Stimulated activated memory B cell treated with anti-CD40 and anti-IgM and Interleukin-4, amounts not matched to agents 10 μg/mL and 1 μg/mL and 100 μg/mL, for 72 hours (primary cell): Measurements from ENCODE around the gene TUBGCP6.

Experiments
- ATAC-seq: fragments of 150-1000 bp; cut with Tn5 transposase; 2 replicates; pipeline ENCODE4 v1.10.0; 2021
- H3K27ac Mint-ChIP-seq: one replicate; pipeline ENCODE4 v1.8.0; 2022; ENCODE audit warnings: mild to moderate bottlenecking, mixed read lengths
- H3K27me3 Mint-ChIP-seq: one replicate; pipeline ENCODE4 v1.8.0; 2022; ENCODE audit warnings: mixed read lengths
- H3K36me3 Mint-ChIP-seq: one replicate; pipeline ENCODE4 v1.8.0; 2022; ENCODE audit warnings: mixed read lengths
- H3K4me1 Mint-ChIP-seq: one replicate; pipeline ENCODE4 v1.8.0; 2022; ENCODE audit warnings: mixed read lengths
- H3K4me3 Mint-ChIP-seq: one replicate; pipeline ENCODE4 v1.8.0; 2022; ENCODE audit warnings: mild to moderate bottlenecking, moderate library complexity, mixed read lengths
- H3K9me3 Mint-ChIP-seq: one replicate; pipeline ENCODE4 v1.8.0; 2022; ENCODE audit warnings: mixed read lengths

Gene TUBGCP6

DNA sequence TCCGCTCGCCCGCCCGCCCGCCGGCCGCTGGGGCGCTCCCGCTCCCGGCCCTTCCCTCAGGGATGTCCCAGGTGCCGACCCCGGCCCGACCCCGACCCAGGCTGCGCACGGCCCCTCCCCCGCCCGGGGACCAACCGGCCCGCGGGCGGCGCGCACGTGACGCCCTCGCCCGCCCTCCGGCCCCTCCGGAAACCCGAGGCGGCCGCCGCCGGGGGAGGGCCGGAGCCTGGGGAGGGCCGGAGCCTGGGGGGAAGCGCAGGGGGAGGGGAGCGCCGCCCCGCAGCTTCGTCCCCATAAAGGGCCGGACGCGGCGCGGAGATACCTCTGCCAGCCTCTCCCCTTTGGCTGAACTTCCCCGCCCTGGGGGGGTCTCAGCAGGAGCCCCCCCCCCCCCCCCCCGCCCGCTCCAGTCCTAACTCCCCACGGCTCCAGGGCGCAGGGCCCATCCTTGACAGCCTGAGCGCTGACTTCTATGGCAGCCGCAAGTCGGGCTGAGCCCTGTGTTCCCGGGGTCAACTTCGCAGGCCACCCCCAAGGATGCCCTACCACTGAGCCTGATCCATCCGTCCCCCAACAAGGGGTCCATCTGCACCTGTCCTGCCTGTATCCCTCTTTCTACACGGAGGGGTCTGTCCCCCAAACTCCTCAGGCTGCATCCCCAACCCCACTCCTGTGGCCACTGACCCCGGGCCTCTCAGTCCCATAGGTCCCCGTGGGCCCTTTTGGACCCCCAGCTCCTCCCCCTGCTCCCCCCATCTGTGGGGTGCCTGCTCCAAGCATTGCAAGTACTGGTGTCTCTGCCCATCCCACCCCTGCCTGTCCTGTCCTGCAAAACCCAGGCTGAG lies 17.0 kb upstream of the TUBGCP6 start, which contains the start of gene MAPK12:
Gene MAPK12 (minus strand): TSS at position 69 of the 845 bp plus-strand sequence. CDS start 174 bp downstream, outside the sequence.
- peak within 1 kb of the TSS; percentile 53 for H3K27ac Mint-ChIP-seq
- no peaks in the 10 kb centered on the region for H3K9me3 Mint-ChIP-seq
- peak within 1 kb of the TSS; percentile 66 for H3K4me3 Mint-ChIP-seq
- peaks cover 55% of the 10 kb centered on the region for H3K27me3 Mint-ChIP-seq
- H3K36me3 Mint-ChIP-seq: no peaks in the 10 kb centered on the region
- peak; percentile 31 for ATAC-seq
- peaks cover 37% of the 10 kb centered on the region for H3K4me1 Mint-ChIP-seq

DNA sequence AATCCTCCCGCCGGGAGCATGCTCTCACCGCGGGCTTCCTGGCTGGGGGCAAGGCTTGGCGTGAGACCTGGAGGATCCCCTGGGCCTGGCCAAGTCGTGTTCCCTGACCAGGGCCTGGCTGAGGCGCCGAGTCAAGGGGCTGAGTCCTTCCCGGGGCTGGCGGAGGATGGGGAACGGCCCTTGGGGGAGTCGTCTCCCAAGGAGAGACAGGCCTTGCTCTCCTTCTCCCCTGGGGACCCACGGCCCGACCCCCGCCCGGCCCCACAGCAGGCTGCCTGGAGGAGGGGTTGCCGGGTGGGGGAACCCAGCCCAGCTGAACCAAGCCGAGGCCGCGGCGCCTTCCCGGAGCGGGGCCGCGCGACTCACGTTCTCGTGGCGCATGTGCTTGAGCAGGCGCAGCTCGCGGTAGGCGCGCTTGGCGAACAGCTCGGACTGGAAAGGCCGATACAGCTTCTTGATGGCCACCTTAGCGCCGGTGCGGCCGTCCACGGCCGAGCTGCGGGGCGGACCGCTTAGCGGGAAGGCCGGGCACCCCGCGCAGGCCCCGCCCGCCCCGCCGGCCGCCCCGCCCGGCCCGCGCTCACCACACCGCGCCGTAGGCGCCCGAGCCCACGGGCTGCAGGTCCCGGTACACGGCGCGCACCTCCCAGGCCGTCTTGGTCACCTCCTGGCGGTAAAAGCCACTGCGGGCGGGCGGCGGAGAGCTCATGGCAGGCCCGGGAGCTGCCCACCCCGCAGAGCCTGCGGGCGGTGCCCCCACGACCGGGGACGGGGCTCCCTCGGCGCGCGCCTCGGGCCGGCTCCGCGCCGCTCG lies 16.2 kb upstream of the TUBGCP6 start:
- peak overlapping the region; percentile 59 for H3K4me3 Mint-ChIP-seq
- peak; percentile 37 for ATAC-seq
- H3K36me3 Mint-ChIP-seq: no peaks in the 10 kb centered on the region
- H3K27ac Mint-ChIP-seq: no peak overlapping the region
- no peaks in the 10 kb centered on the region for H3K9me3 Mint-ChIP-seq
- H3K4me1 Mint-ChIP-seq: peaks cover 34% of the 10 kb centered on the region
- H3K27me3 Mint-ChIP-seq: peaks cover 55% of the 10 kb centered on the region

GRCh38 chr22:50260434-50260800 lies 15.6 kb upstream of the TUBGCP6 start:
- no peak overlapping the region for H3K27ac Mint-ChIP-seq
- peaks cover 55% of the 10 kb centered on the region for H3K27me3 Mint-ChIP-seq
- no peaks in the 10 kb centered on the region for H3K9me3 Mint-ChIP-seq
- peak overlapping the region; percentile 59 for H3K4me3 Mint-ChIP-seq
- ATAC-seq: no peak
- peaks cover 31% of the 10 kb centered on the region for H3K4me1 Mint-ChIP-seq
- H3K36me3 Mint-ChIP-seq: no peaks in the 10 kb centered on the region

DNA sequence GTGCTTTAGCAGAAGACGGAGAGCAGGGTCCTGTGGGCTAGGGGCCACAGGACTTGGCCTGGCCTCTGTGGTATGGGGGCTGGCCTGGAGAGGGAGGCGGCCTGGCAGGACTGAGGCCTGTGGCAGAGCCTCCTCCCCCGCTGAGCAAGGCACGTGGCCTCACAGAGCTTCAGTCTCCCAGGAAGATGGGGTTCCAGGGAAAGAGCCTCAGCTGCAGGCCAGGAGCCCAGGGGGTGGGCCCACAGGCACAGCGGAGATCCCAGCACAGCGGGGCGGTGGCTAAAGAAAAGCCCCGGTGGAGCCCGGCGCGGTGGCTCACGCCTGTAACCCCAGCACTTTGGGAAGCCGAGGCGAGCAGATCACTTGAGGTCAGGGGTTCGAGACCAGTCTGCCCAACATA lies 14.5 kb upstream of the TUBGCP6 start:
- H3K27ac Mint-ChIP-seq: no peak overlapping the region
- H3K36me3 Mint-ChIP-seq: no peaks in the 10 kb centered on the region
- peaks cover 55% of the 10 kb centered on the region for H3K27me3 Mint-ChIP-seq
- H3K4me3 Mint-ChIP-seq: no peak overlapping the region
- no peaks in the 10 kb centered on the region for H3K9me3 Mint-ChIP-seq
- no peak for ATAC-seq
- H3K4me1 Mint-ChIP-seq: peaks cover 20% of the 10 kb centered on the region

GRCh38 chr22:50258361-50259292 lies 13.8 kb upstream of the TUBGCP6 start:
- peaks cover 55% of the 10 kb centered on the region for H3K27me3 Mint-ChIP-seq
- peaks cover 17% of the 10 kb centered on the region for H3K4me1 Mint-ChIP-seq
- no peaks in the 10 kb centered on the region for H3K9me3 Mint-ChIP-seq
- H3K27ac Mint-ChIP-seq: no peak overlapping the region
- no peaks in the 10 kb centered on the region for H3K36me3 Mint-ChIP-seq
- no peak for ATAC-seq
- no peak overlapping the region for H3K4me3 Mint-ChIP-seq

DNA sequence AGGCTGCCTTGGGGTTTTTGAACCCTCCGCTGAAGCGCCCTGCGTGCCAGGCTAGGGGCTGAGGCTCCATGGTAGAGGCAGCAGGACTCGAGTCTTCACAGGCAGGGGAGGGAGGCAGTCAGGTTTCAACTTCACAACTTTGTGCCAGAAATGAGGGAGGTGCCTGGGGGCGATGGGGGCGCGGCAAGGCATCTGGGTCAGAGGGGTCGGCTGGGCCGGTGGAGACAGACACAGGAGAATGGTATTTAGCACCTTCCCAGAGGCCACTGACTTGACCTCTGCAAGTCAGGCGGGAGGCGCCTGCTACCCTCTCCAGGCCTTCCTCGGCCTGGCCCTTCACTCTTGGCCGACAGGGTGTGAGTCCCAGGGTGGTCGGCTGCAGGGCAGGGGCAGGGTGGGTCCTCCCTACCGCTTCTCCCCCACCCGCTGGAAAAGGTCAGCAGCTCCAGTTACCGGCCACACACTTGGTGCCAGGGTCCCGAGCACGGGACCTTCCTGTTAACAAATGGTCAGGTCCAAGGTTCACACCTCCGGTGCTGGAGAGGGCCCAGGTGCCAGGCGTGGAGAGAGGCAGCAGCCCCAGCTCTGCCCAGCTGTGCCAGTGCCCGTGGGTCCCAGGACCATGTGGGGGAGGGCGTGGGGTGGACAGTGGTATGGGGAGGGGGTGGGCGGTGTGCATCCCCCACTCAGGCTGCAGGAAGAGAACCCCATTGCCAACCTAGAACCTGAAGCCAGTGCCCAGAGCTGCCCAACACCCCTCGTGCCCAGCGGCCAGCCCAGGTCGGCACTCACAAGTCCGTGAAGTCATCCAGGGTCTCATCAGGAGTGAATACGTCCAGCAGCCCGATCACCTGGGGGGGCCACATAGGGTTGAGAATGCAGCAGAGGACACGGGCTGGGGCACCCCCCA lies 12.9 kb upstream of the TUBGCP6 start:
- Mint-ChIP-seq H3K27ac (no peak overlapping the region), H3K9me3 (no peaks in the 10 kb centered on the region), H3K27me3 (peaks cover 48% of the 10 kb centered on the region), H3K36me3 (no peaks in the 10 kb centered on the region), H3K4me3 (no peak overlapping the region), H3K4me1 (peaks cover 10% of the 10 kb centered on the region)
- ATAC-seq: no peak

GRCh38 chr22:50257041-50257440 lies 12.2 kb upstream of the TUBGCP6 start:
- H3K36me3 Mint-ChIP-seq: no peaks in the 10 kb centered on the region
- no peak overlapping the region for H3K27ac Mint-ChIP-seq
- H3K4me1 Mint-ChIP-seq: peaks cover 7% of the 10 kb centered on the region
- H3K9me3 Mint-ChIP-seq: no peaks in the 10 kb centered on the region
- no peak overlapping the region for H3K4me3 Mint-ChIP-seq
- peaks cover 41% of the 10 kb centered on the region for H3K27me3 Mint-ChIP-seq
- ATAC-seq: no peak

GRCh38 chr22:50256258-50256862 lies 11.5 kb upstream of the TUBGCP6 start:
- peaks cover 37% of the 10 kb centered on the region for H3K27me3 Mint-ChIP-seq
- no peaks in the 10 kb centered on the region for H3K36me3 Mint-ChIP-seq
- no peak for ATAC-seq
- H3K27ac Mint-ChIP-seq: no peak overlapping the region
- H3K9me3 Mint-ChIP-seq: no peaks in the 10 kb centered on the region
- H3K4me3 Mint-ChIP-seq: no peak overlapping the region
- peaks cover 11% of the 10 kb centered on the region for H3K4me1 Mint-ChIP-seq

DNA sequence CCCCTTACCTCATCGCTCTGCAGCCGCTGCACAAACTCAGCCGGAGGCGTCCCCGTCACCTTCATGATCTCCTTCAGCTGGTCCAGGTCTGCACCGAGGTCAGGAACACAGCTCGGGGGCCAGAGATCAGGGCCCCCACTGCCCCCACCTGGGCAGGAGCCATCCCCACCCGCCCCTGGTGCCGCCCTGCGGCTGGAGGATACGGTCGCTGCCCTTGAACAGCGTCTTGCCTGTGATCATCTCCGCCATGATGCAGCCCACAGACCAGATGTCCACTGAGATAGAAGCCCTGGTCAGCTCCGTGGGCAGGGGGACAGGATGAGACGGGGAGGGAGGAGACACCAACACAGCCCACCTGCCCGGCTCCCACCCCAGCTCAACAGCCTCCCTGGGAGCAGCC lies 10.8 kb upstream of the TUBGCP6 start:
- Mint-ChIP-seq H3K27me3 (peaks cover 37% of the 10 kb centered on the region), H3K4me3 (no peak overlapping the region), H3K36me3 (no peaks in the 10 kb centered on the region), H3K4me1 (peaks cover 11% of the 10 kb centered on the region), H3K9me3 (no peaks in the 10 kb centered on the region), H3K27ac (no peak overlapping the region)
- no peak for ATAC-seq

- H3K27ac Mint-ChIP-seq: no peak overlapping the region
- no peak for ATAC-seq
- peaks cover 32% of the 10 kb centered on the region for H3K27me3 Mint-ChIP-seq
- no peaks in the 10 kb centered on the region for H3K36me3 Mint-ChIP-seq
- H3K4me1 Mint-ChIP-seq: peaks cover 16% of the 10 kb centered on the region
- no peaks in the 10 kb centered on the region for H3K9me3 Mint-ChIP-seq
- H3K4me3 Mint-ChIP-seq: no peak overlapping the region
Observed at GRCh38 chr22:50255099-50255498, 10.3 kb upstream of the TUBGCP6 start.

GRCh38 chr22:50253941-50254340 lies 9.1 kb upstream of the TUBGCP6 start:
- Mint-ChIP-seq H3K9me3 (no peaks in the 10 kb centered on the region), H3K4me3 (no peak overlapping the region), H3K4me1 (peaks cover 22% of the 10 kb centered on the region), H3K36me3 (no peaks in the 10 kb centered on the region), H3K27ac (no peak overlapping the region), H3K27me3 (peaks cover 20% of the 10 kb centered on the region)
- no peak for ATAC-seq

GRCh38 chr22:50253046-50253915 lies 8.5 kb upstream of the TUBGCP6 start:
- ATAC-seq: no peak
- H3K27me3 Mint-ChIP-seq: peaks cover 13% of the 10 kb centered on the region
- no peaks in the 10 kb centered on the region for H3K9me3 Mint-ChIP-seq
- no peak overlapping the region for H3K4me3 Mint-ChIP-seq
- H3K27ac Mint-ChIP-seq: no peak overlapping the region
- peaks cover 22% of the 10 kb centered on the region for H3K4me1 Mint-ChIP-seq
- H3K36me3 Mint-ChIP-seq: no peaks in the 10 kb centered on the region
